GM19035 (cell line): ENCODE measurements around the gene OSBP2.

Experiments used
- ATAC-seq: cut with Tn5 transposase; IDR thresholded peaks from one replicate; pipeline ENCODE4 v1.9.1; 2021; ENCODE audit not compliant: unreplicated experiment

The OSBP2 gene

GRCh38 chr22:30928401-30928800 lies 233.7 kb downstream of the OSBP2 start:
- no peak for ATAC-seq

GRCh38 chr22:30930228-30930627 lies 235.6 kb downstream of the OSBP2 start:
- ATAC-seq: no peak

GRCh38 chr22:30931541-30932300 lies 237.0 kb downstream of the OSBP2 start:
- ATAC-seq: no peak

GRCh38 chr22:30932661-30933060 lies 238.0 kb downstream of the OSBP2 start:
- ATAC-seq: no peak

- ATAC-seq: no peak
These were observed 238.8 kb downstream of the OSBP2 start for GRCh38 chr22:30933457-30933856.

- no peak for ATAC-seq
These were observed 239.4 kb downstream of the OSBP2 start for GRCh38 chr22:30934053-30934452.

- no peak for ATAC-seq
These were observed 246.2 kb downstream of the OSBP2 start for GRCh38 chr22:30940685-30941362.

GRCh38 chr22:30941363-30941740 lies 246.7 kb downstream of the OSBP2 start:
- ATAC-seq: no peak

GRCh38 chr22:30943368-30943767 lies 248.7 kb downstream of the OSBP2 start:
- no peak for ATAC-seq

- ATAC-seq: no peak
These were observed 250.3 kb downstream of the OSBP2 start for GRCh38 chr22:30944986-30945385.

GRCh38 chr22:30945653-30946052 lies 251.0 kb downstream of the OSBP2 start:
- ATAC-seq: no peak

- ATAC-seq: no peak
These were observed 251.7 kb downstream of the OSBP2 start for GRCh38 chr22:30946354-30946753.

- ATAC-seq: no peak
These were observed 252.6 kb downstream of the OSBP2 start for GRCh38 chr22:30947173-30947815.

- ATAC-seq: no peak
These were observed 253.3 kb downstream of the OSBP2 start for GRCh38 chr22:30947816-30948454.

- no peak for ATAC-seq
These were observed 254.3 kb downstream of the OSBP2 start for GRCh38 chr22:30948930-30949342.

- ATAC-seq: no peak
These were observed 255.4 kb downstream of the OSBP2 start for GRCh38 chr22:30949934-30950660.

GRCh38 chr22:30953206-30953605 lies 258.5 kb downstream of the OSBP2 start:
- no peak for ATAC-seq

- no peak for ATAC-seq
These were observed 260.5 kb downstream of the OSBP2 start for GRCh38 chr22:30955153-30955552.
